ENCODE measurements around the gene GRK6.

Gene GRK6

GRCh38 chr5:177440990-177441780 is 14.7 kb downstream of the GRK6 start:
- DNase-seq, result no peak

- DNase-seq, result no peak
These were observed 15.8 kb downstream of the GRK6 start for GRCh38 chr5:177442066-177442826.

- no peak for DNase-seq
These were observed 16.9 kb downstream of the GRK6 start for GRCh38 chr5:177443144-177443983.

- no peak for DNase-seq
These were observed 17.9 kb downstream of the GRK6 start for GRCh38 chr5:177444106-177445051.

- DNase-seq, result peak; percentile 26
These were observed 18.8 kb downstream of the GRK6 start for GRCh38 chr5:177445052-177445916.

GRCh38 chr5:177445917-177446199 is 19.4 kb downstream of the GRK6 start:
- no peak for DNase-seq

- peak; percentile 91 for DNase-seq
These were observed 20.0 kb downstream of the GRK6 start, which contains the start of gene PRR7 for GRCh38 chr5:177446200-177447065. Gene PRR7, plus strand, starts transcription at chr5:177446814. Its CDS starts 8,254 bp downstream, at chr5:177455068.

- peak; percentile 65 for DNase-seq
These were observed 20.7 kb downstream of the GRK6 start for GRCh38 chr5:177447066-177447610.

- DNase-seq, result peak; percentile 85
These were observed 21.3 kb downstream of the GRK6 start for GRCh38 chr5:177447611-177448243.

GRCh38 chr5:177448244-177448950 is 21.9 kb downstream of the GRK6 start:
- no peak for DNase-seq

GRCh38 chr5:177449140-177450061 is 22.9 kb downstream of the GRK6 start:
- no peak for DNase-seq

- DNase-seq, result no peak
These were observed 24.4 kb downstream of the GRK6 start for GRCh38 chr5:177450667-177451424.

- DNase-seq, result no peak
These were observed 26.5 kb downstream of the GRK6 start for GRCh38 chr5:177452688-177453638.

GRCh38 chr5:177453852-177454396 is 27.4 kb downstream of the GRK6 start:
- DNase-seq, result no peak

- peak; percentile 98 for DNase-seq
These were observed 28.0 kb downstream of the GRK6 start for GRCh38 chr5:177454397-177455035.

Data from retina (tissue), 1 donor.